GM21381 (cell line): ENCODE data around the gene KCNT2.

Experiments
- ATAC-seq: cut with Tn5 transposase; IDR thresholded peaks from one replicate; pipeline ENCODE4 v1.9.1; 2021; ENCODE audit warnings: mild to moderate bottlenecking, moderate library complexity; ENCODE audit not compliant: unreplicated experiment

Gene KCNT2

DNA sequence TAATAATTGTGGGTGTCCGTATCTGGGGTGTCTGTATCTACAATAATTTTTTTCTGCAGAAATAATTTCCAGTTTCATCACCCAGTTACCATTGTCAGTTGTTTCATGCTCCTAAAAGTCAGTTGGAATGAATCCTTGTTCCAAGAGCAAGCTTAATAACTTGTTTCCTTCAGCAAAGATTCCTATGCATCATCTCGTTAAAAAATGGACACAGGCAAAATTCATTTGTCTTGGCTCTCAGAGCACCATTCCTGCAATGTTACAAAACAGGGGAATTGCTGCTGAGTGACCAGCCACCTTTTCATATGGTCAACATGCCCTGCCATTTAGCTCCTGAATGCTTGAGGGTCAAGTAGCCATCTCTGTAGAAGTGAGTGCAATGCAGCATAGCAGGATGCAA, 393.4 kb downstream of the KCNT2 start:
- ATAC-seq = no peak

DNA sequence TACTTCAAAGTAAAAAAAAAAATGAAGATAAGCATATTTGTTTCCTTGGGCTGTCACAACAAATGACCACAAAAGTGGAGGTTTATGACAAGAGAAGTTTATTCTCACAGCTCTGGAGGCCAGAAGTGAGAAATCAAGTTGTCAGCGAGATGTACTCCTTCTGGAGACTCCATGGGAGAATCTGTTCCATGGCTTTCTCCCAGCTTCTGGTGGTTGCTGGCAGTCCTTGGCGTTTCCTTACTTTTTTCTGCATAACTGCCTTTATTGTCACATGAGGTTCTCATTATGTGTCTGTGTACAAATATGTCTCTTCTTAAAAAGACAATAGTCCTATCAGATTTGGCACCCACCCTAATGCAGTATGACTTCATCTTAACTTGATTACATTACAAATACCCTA, 398.3 kb downstream of the KCNT2 start:
- no peak for ATAC-seq

DNA sequence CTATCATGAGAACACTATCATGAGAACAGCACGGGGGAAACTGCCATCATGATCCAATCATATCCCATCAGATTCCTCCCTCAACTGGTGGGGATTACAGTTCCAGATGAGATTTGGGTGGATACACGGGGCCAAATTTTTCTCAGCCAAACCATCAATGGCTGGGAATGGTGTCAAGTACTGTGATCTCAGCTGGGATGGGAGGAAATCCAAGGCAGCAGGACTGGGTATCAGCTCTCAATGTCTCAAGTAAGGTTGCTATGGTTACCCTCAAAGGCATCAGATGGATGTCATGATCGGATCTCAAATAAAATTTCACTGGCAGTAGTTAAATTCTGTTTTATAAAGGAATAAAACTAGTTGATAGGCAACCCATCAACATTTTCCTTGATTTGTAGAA, 399.0 kb downstream of the KCNT2 start:
- no peak for ATAC-seq

DNA sequence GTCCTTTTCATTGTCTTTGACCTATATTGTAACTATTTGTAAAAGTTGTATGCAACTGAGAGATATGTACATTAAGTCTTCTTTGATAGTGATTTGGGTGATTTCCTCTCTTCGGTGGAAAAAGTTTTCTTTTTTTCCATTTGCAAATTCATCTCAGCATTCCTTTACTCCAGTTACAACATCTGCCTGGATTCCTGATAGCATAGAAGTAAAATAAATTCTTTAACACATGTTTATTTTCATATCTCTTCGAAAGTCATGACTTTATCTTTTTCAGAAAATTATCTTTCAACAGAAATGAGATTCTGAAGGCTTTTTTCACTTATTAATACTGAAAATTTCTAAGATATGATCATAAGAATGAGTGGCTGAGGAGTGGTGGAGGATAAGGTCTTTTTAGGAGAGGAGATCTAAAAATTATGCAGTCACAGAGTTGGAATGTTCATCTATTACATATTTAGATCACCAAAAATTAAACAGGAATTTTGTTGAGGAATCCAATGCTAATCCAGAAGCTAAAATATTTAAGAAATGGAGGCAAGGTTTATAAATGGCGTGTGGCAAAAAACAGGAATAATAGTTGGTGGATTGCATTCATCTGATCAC, 400.5 kb downstream of the KCNT2 start:
- no peak for ATAC-seq

DNA sequence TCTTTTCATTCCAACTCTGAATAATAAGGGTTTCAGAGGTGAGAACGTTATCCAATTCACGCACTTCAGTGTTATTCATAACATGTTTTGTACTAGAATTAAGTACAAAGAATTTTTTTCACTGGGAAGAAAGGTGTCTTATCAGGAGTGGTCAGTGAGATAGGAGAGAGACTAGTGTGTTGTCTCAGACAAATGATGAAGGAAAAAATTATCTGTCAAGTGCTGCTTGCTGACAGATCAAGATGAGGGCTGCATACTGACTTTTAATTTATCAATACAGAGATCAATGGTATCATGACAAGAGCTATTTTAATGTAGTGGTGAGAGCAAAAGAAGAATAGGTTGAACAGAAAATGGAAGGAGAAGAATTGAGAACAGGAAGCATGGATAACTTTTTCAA, 402.4 kb downstream of the KCNT2 start:
- ATAC-seq = no peak

DNA sequence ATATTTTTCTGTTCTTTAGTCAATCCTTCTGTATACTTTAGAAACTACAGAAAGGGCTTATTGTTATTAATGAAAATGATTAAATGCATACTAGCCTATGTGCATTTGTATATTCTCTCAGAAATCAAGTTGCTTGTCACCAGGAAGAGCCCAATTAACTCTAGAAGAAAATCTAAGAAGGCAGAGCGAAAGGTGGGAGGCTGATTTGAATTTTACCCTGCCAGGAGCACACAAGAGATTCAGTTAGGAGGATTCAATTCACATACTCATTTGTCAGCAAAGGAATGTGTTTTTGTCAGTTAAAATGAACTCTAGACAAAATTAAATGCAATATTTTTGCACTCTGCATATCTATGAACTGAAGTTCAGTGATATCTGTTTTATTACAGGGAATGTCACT, 411.8 kb downstream of the KCNT2 start:
- ATAC-seq = no peak

DNA sequence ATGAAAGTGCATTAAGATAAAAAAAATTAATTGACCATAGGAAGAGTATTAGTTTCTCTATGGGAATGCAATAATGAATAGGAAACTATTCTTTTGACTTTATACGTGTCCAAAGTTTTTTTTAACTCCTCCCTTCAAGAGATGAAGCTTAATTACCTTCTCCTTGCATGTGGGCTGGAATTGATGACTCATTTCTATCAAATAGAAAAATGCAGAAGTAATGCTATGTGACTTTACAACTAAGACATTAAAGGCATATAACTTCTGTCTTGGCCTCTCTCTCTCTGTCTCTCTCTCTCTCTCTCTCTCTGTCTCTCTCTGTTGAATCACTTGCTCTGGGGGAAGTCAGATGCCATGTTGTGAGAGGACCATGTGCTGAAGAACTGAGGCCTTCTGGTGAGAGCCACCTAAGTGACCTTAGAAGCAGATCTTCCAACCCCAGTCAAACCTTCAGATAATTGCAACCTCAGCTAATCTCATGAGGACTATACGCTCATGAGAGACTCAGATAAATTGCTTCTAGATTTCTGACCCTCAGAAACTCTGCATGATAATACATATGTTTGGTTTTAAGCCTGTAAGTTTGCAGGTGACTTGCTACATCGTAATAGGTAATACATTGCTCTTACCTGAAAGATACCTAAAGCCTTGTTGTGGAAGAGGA, 414.2 kb downstream of the KCNT2 start:
- no peak for ATAC-seq

DNA sequence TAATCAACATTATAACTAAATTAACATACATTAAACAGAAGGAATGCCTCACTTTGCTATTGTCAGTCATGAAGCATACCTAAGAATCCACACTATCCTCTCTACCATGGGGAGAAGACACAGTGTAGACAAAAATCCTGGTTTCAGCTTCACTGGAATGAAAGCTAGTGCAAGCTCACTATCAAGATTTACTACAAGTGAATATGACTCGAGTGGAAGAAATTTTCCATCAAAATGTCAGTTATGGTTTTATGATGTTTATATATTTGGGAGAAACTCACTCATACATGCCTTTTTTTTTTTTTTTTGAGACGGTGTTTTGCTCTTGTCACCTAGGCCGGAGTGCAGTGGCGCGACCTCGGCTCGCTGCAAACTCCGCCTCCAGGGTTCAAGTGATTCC, 424.3 kb downstream of the KCNT2 start:
- no peak for ATAC-seq

DNA sequence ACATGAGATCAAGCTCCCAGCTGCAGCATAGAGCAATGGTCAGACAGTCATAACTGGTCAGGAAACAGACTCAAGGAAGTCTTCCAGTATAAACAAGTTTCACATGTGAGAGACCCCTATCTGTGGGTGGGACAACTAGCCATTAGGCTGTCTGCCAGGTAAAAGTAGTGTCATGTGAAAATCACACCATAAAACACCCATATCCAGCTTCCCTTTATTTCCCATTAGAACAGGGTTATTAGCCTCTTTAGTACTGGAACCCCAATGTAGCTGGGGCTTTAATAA, 426.7 kb downstream of the KCNT2 start:
- ATAC-seq = no peak

DNA sequence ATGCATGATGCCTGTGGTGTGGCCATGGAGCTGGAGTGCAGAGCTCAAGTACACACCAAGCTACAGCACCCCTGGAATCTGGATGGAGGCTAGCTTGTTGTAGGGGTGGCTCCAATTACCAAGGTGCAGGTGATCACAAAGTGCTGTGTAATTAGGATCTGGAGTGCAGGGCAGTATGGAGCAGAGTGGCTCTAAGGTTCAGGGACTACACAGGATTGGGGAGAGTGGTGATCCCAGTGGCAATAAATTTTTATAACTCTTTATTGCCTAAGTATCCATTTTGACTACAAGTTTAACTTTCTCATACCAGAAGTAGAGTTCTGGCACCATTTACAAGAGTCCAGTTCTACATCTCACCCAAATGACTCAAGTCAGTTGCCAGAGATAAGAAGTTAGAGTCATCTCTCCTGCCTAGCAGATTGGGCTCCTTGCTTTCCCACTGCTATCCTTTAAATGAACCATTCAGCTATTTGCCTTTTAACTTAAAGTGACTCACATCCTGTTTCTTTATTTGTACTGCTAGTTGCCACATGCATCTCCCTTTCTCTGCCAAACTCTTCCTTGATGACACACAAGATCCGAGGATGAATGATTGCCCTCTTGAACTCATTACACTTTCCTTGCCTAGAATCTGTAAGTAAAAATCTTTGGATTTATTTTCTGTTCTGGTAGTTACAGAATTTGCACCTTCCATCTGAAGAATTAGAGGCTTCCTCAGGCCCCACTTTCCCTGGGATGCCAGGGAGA, 427.2 kb downstream of the KCNT2 start:
- no peak for ATAC-seq

DNA sequence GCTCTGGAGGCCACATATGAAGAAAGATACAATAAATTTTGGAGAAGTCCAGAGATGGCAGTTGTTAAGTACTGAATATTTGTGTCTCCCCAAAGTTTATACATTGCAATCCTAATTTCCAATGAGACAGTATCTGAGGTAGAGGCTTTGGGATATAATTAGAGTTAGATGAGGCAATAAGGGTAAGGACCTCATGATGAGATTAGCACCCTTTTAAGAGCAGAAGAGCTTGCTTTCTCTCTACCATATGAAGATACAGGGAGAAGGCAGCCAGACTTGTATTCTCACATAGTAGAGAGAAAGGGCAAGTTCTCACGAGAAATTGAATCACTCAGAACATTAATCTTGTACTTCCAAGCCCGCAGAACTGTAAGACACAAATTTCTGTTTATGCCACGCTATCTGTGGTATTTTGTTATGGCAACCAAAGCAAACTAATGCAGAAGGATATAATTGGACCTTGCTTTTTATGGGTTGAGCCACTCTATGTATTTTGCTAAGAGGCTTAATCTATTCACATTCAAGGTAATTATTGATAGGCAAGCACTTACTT, 430.1 kb downstream of the KCNT2 start:
- ATAC-seq = no peak
